ENCODE results near the gene PCDHGC3.
A peak's percentile ranks its signal among the peaks of the same experiment; 100 is the strongest.

PCDHGC3 gene

DNA sequence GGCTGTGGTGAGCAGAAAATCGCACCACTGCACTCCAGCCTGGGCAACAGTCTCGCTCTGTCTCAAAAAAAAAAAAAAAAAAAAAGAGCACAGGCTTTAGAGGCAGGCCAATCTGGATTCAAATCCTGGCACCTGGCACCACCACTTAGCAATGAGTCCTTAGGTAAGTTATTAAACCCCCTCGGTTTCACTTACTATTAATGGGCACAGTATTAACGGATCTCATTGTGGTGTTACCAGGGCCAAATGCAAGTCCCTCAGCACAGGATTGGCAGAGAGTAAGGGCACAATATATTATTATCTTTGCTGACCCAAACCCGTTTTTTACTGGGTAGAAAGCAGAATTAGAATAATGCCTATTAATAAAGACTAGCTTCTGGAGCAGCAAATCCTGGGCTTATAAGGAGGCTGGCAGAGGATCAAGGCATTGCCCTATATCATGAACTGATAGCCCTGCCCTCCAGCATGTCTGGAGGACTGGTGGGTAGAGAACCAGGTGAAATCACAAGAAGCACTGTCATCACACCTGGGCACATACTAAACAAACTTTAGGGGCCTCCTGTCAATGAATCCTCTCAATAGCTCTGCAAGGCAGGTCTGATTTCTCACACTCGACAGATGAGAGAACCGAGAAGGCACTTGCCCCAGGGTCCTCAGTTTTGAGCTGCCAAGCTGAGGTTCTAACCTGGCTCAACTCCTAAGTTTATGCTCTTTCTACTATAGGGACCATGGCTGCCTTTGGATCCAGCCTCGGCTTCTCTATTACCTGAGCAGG lies 30.8 kb downstream of the PCDHGC3 start (continued):
- TF ChIP-seq, protein P1, sequence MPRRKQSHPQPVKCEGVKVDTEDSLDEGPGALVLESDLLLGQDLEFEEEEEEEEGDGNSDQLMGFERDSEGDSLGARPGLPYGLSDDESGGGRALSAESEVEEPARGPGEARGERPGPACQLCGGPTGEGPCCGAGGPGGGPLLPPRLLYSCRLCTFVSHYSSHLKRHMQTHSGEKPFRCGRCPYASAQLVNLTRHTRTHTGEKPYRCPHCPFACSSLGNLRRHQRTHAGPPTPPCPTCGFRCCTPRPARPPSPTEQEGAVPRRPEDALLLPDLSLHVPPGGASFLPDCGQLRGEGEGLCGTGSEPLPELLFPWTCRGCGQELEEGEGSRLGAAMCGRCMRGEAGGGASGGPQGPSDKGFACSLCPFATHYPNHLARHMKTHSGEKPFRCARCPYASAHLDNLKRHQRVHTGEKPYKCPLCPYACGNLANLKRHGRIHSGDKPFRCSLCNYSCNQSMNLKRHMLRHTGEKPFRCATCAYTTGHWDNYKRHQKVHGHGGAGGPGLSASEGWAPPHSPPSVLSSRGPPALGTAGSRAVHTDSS (tag by site-specific recombination; IDR thresholded peaks at IDR 0.05) = no peak
- TF ChIP-seq ZBTB17 (tag by site-specific recombination; IDR thresholded peaks at IDR 0.05) (no peak), ZNF211 (tag by site-specific recombination; IDR thresholded peaks at IDR 0.05; ENCODE audit: low read depth) (no peak)

DNA sequence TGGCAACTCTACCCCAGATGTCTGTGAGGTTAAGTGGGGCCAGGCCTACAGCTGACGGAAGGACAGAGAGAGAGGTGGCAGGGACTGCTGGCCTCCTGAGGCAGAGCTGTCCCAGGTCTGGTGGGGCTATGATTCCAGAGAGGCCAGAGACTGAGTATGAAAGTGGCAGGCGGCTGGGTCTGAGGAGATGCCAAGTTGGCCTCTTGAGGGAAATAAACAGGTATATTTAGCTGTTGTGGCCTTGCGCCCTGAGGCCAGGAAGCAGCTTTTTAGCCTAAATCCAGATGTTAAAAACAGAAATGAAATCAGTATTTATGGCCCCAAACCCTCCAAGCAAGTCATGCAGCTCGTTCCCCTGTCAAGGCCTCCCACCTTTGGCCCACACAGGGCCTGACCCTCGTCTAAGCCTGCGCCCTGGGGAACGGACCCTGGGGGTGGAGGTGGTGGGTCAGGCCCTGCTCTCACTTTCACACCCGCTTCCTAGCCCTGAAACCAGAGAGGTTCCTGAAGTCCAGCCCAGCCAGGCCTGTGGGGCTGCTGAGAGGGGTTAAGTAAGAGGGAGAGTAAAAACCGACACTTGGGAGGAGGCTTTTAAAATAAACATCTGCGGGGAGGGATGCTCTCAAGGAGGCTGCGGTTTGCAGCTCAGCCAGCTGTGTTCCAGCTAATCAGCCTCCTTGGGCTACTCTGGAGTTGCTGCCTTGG lies 31.8 kb downstream of the PCDHGC3 start:
- ChIA-PET POLR2A (no interaction called here), CTCF (interaction anchor here (0.6 to 2.0 kb wide), 5 partner anchors 15 to 546 kb away, joined by 3 to 11 read pairs (median 7); partner anchors contain the start of gene PCDHGA11)
- Histone ChIP-seq H3K36me3 (ENCODE audit: control insufficient read depth in 2 of 2, insufficient read depth in 1 of 2, low read length in 2 of 2) (peaks cover 0 to 9% of the 10 kb centered on the region in 2 experiments; a peak in 1 of 3 replicates), H3K4me3 (ENCODE audit: low read depth, low read length) (no peak overlapping the region), H3K27ac (ENCODE audit: extremely low read depth, low read depth, low read length) (no peak overlapping the region), H3K9me3 (ENCODE audit: control insufficient read depth, insufficient read depth, low read depth, low read length) (no peaks in the 10 kb centered on the region), H3K4me1 (ENCODE audit: control insufficient read depth, insufficient read depth, low read length) (no peaks in the 10 kb centered on the region)
- TF ChIP-seq ZNF132 (tag by site-specific recombination; IDR thresholded peaks at IDR 0.05; ENCODE audit: borderline replicate concordance) (no peak), ZNF660 (tag by site-specific recombination; IDR thresholded peaks at IDR 0.05) (no peak), ZNF155 (tag by site-specific recombination; IDR thresholded peaks at IDR 0.05) (no peak), ZFP3 (tag by site-specific recombination; IDR thresholded peaks at IDR 0.05; ENCODE audit: low read depth) (no peak), PRDM1 (tag by site-specific recombination; IDR thresholded peaks at IDR 0.05) (no peak), ZFHX2 (tag by site-specific recombination; conservative IDR thresholded peaks at IDR 0.05) (peak; percentile 28; the same call in 1 of the 2 replicates), ZNF266 (tag by site-specific recombination; IDR thresholded peaks at IDR 0.05; ENCODE audit: low read depth) (no peak), SETDB1 (IDR thresholded peaks at IDR 0.05; ENCODE audit: insufficient read length, low read length) (no peak), KLF9 (tag by site-specific recombination; IDR thresholded peaks at IDR 0.05; ENCODE audit: low read depth) (no peak), ZNF670 (tag by site-specific recombination; IDR thresholded peaks at IDR 0.05; ENCODE audit: low read depth) (no peak), ZSCAN30 (tag by site-specific recombination; IDR thresholded peaks at IDR 0.05) (no peak), ZNF433 (tag by site-specific recombination; IDR thresholded peaks at IDR 0.05; ENCODE audit: low read depth) (no peak), EGR2 (tag by site-specific recombination; IDR thresholded peaks at IDR 0.05; ENCODE audit: low read depth) (peak; percentile 50)
- TF ChIP-seq, protein P2, sequence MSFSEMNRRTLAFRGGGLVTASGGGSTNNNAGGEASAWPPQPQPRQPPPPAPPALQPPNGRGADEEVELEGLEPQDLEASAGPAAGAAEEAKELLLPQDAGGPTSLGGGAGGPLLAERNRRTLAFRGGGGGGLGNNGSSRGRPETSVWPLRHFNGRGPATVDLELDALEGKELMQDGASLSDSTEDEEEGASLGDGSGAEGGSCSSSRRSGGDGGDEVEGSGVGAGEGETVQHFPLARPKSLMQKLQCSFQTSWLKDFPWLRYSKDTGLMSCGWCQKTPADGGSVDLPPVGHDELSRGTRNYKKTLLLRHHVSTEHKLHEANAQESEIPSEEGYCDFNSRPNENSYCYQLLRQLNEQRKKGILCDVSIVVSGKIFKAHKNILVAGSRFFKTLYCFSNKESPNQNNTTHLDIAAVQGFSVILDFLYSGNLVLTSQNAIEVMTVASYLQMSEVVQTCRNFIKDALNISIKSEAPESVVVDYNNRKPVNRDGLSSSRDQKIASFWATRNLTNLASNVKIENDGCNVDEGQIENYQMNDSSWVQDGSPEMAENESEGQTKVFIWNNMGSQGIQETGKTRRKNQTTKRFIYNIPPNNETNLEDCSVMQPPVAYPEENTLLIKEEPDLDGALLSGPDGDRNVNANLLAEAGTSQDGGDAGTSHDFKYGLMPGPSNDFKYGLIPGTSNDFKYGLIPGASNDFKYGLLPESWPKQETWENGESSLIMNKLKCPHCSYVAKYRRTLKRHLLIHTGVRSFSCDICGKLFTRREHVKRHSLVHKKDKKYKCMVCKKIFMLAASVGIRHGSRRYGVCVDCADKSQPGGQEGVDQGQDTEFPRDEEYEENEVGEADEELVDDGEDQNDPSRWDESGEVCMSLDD (tag by site-specific recombination; IDR thresholded peaks at IDR 0.05) = no peak

DNA sequence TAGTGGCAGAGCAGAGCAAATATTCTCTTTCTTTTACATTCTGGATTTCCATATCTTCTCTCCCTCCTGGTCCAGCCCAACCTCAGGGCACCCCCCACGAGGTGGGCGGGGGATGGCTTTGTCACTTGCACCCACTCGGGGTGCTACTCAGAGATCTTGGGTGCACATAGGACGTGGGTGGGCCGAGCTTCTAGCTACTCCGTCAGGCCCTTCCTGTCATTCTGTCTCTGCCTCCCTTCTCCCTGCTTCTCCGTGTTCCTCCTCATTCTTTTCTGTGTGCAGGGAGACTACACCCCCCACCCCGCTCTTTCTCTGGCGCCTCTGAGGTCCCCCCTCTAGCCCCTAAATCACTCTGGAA lies 32.7 kb downstream of the PCDHGC3 start:
- Histone ChIP-seq H3K4me3 (ENCODE audit: low read depth, low read length) (no peak overlapping the region), H3K27ac (ENCODE audit: extremely low read depth, low read depth, low read length) (no peak overlapping the region), H3K9me3 (ENCODE audit: control insufficient read depth, insufficient read depth, low read depth, low read length) (no peaks in the 10 kb centered on the region), H3K4me1 (ENCODE audit: control insufficient read depth, insufficient read depth, low read length) (no peaks in the 10 kb centered on the region), H3K36me3 (ENCODE audit: control insufficient read depth in 2 of 2, insufficient read depth in 1 of 2, low read length in 2 of 2) (peaks cover 0 to 13% of the 10 kb centered on the region in 2 experiments; a peak in 1 of 3 replicates)
- ChIA-PET CTCF (interaction anchor here (1.1 to 2.0 kb wide), 4 partner anchors 14 to 87 kb away, joined by 3 to 11 read pairs (median 8); partner anchors contain the start of gene PCDHGA11), POLR2A (interaction anchor here (1.8 kb wide), 1 partner anchor 32 kb away, joined by 7 read pairs; the partner anchor contains the start of gene PCDHGC3)
- no peak for TF ChIP-seq HOXD13 (CRISPR knock-in tag; IDR thresholded peaks at IDR 0.05; ENCODE audit: borderline replicate concordance)
- TF ChIP-seq ZNF555 (tag by site-specific recombination; conservative IDR thresholded peaks at IDR 0.05) = no peak
- TF ChIP-seq, protein P3, sequence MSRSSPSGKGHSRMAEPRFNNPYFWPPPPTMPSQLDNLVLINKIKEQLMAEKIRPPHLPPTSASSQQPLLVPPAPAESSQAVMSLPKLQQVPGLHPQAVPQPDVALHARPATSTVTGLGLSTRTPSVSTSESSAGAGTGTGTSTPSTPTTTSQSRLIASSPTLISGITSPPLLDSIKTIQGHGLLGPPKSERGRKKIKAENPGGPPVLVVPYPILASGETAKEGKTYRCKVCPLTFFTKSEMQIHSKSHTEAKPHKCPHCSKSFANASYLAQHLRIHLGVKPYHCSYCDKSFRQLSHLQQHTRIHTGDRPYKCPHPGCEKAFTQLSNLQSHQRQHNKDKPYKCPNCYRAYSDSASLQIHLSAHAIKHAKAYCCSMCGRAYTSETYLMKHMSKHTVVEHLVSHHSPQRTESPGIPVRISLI (tag by site-specific recombination; IDR thresholded peaks at IDR 0.05) = no peak
- no peak for TF ChIP-seq TCF7L2 (IDR thresholded peaks at IDR 0.05; ENCODE audit: borderline replicate concordance, low read depth, low read length)
- TF ChIP-seq ZNF747 (tag by site-specific recombination; IDR thresholded peaks at IDR 0.05) = no peak
- TF ChIP-seq, protein P4, sequence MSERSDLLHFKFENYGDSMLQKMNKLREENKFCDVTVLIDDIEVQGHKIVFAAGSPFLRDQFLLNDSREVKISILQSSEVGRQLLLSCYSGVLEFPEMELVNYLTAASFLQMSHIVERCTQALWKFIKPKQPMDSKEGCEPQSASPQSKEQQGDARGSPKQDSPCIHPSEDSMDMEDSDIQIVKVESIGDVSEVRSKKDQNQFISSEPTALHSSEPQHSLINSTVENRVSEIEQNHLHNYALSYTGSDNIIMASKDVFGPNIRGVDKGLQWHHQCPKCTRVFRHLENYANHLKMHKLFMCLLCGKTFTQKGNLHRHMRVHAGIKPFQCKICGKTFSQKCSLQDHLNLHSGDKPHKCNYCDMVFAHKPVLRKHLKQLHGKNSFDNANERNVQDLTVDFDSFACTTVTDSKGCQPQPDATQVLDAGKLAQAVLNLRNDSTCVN (tag by site-specific recombination; optimal IDR thresholded peaks at IDR 0.05) = no peak
- TF ChIP-seq ZNF24 (tag by site-specific recombination; IDR thresholded peaks at IDR 0.05) = no peak
- no peak for TF ChIP-seq ZBTB17 (tag by site-specific recombination; IDR thresholded peaks at IDR 0.05)
- TF ChIP-seq ZNF433 (tag by site-specific recombination; IDR thresholded peaks at IDR 0.05; ENCODE audit: low read depth) = no peak

Data from HEK293 (cell line).